Neural crest cell (in vitro differentiated cells): ENCODE measurements around the gene CD40. TPM values are rescaled to one million over a fixed set of nuclear protein-coding genes. Genes with fewer than 3 reads are reported as not detected.

Experiments
- DNase-seq: peaks from one replicate; pipeline ENCODE4 v3.0.0; 2021; ENCODE audit warnings: low read depth, mixed read lengths, low spot score
- H3K27ac Mint-ChIP-seq: one replicate; pipeline ENCODE4 v1.8.0; 2021; ENCODE audit warnings: mild to moderate bottlenecking, mixed read lengths; ENCODE audit not compliant: unreplicated experiment
- H3K27me3 Mint-ChIP-seq: 2 replicates; pipeline ENCODE4 v1.8.0; 2021; ENCODE audit warnings: low read depth, mild to moderate bottlenecking, mixed read lengths
- H3K36me3 Mint-ChIP-seq: 2 replicates; pipeline ENCODE4 v1.8.0; 2021; ENCODE audit warnings: low read depth, mild to moderate bottlenecking, mixed read lengths
- H3K4me1 Mint-ChIP-seq: 2 replicates; pipeline ENCODE4 v1.8.0; 2021; ENCODE audit warnings: mixed read lengths
- H3K4me3 Mint-ChIP-seq: one replicate; pipeline ENCODE4 v1.8.0; 2021; ENCODE audit warnings: mild to moderate bottlenecking, mixed read lengths
- H3K9me3 Mint-ChIP-seq: 2 replicates; pipeline ENCODE4 v1.8.0; 2021; ENCODE audit warnings: mixed read lengths
- total RNA-seq: library from RNA; stranded (reverse); gene quantifications from 2 replicates; pipeline ENCODE4 v1.2.1, GENCODE V29; 2021
- TF ChIP-seq, protein P1 (sequence below): fragments of 200-600 bp; sonication (generic); conservative IDR thresholded peaks from 2 replicates; pipeline ENCODE4 v1.5.0; 2021; ENCODE audit warnings: antibody characterized with exemption, mild to moderate bottlenecking

The CD40 gene
- total RNA-seq, 1 donor from 2014 or later = 4.8 TPM

DNA sequence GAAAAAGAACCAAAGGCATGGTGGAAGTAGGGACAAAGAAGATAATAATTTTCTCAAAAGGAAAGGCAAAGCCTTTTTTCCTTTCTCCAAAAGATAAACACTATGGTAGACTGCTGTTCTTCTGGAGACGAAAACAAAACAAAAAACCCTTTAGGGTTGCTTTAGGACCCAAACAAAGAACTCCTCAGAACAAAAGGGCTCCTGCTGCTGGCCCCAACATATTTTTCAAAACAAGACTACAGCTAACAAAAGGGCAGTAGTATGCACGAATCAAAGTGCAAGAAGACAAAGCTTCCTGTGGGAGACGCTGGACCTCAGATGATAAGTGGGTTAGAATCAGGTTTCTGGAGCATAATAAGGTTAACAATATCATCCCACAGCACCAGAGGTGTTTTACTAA is 44.1 kb upstream of the CD40 start:
- peaks cover 35% of the 10 kb centered on the region for H3K4me1 Mint-ChIP-seq
- TF ChIP-seq, protein P1, sequence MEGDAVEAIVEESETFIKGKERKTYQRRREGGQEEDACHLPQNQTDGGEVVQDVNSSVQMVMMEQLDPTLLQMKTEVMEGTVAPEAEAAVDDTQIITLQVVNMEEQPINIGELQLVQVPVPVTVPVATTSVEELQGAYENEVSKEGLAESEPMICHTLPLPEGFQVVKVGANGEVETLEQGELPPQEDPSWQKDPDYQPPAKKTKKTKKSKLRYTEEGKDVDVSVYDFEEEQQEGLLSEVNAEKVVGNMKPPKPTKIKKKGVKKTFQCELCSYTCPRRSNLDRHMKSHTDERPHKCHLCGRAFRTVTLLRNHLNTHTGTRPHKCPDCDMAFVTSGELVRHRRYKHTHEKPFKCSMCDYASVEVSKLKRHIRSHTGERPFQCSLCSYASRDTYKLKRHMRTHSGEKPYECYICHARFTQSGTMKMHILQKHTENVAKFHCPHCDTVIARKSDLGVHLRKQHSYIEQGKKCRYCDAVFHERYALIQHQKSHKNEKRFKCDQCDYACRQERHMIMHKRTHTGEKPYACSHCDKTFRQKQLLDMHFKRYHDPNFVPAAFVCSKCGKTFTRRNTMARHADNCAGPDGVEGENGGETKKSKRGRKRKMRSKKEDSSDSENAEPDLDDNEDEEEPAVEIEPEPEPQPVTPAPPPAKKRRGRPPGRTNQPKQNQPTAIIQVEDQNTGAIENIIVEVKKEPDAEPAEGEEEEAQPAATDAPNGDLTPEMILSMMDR = no peak
- no peak for DNase-seq
- H3K27me3 Mint-ChIP-seq = no peaks in the 10 kb centered on the region
- no peak overlapping the region for H3K4me3 Mint-ChIP-seq
- H3K36me3 Mint-ChIP-seq = peaks cover 5% of the 10 kb centered on the region
- no peaks in the 10 kb centered on the region for H3K9me3 Mint-ChIP-seq
- H3K27ac Mint-ChIP-seq = peak overlapping the region; percentile 10

- Mint-ChIP-seq H3K4me3 (no peak overlapping the region), H3K9me3 (no peaks in the 10 kb centered on the region), H3K36me3 (peaks cover 3% of the 10 kb centered on the region), H3K27ac (no peak overlapping the region), H3K27me3 (no peaks in the 10 kb centered on the region), H3K4me1 (peaks cover 48% of the 10 kb centered on the region)
- TF ChIP-seq, protein P1 = no peak
- no peak for DNase-seq
Observed at GRCh38 chr20:46076806-46077205, 41.3 kb upstream of the CD40 start.

GRCh38 chr20:46077642-46078305 is 40.3 kb upstream of the CD40 start:
- no peak for DNase-seq
- H3K36me3 Mint-ChIP-seq = peaks cover 3% of the 10 kb centered on the region
- no peak overlapping the region for H3K27ac Mint-ChIP-seq
- TF ChIP-seq, protein P1 = no peak
- no peak overlapping the region for H3K4me3 Mint-ChIP-seq
- no peaks in the 10 kb centered on the region for H3K9me3 Mint-ChIP-seq
- peaks cover 48% of the 10 kb centered on the region for H3K4me1 Mint-ChIP-seq
- H3K27me3 Mint-ChIP-seq = no peaks in the 10 kb centered on the region

GRCh38 chr20:46078954-46079353 is 39.2 kb upstream of the CD40 start:
- Mint-ChIP-seq H3K27me3 (no peaks in the 10 kb centered on the region), H3K27ac (peak overlapping the region; percentile 52), H3K4me1 (peaks cover 48% of the 10 kb centered on the region), H3K4me3 (peak overlapping the region; percentile 6), H3K9me3 (no peaks in the 10 kb centered on the region), H3K36me3 (peaks cover 3% of the 10 kb centered on the region)
- no peak for DNase-seq
- TF ChIP-seq, protein P1 = no peak

GRCh38 chr20:46081074-46081473 is 37.0 kb upstream of the CD40 start:
- no peaks in the 10 kb centered on the region for H3K9me3 Mint-ChIP-seq
- DNase-seq = no peak
- H3K36me3 Mint-ChIP-seq = no peaks in the 10 kb centered on the region
- no peaks in the 10 kb centered on the region for H3K27me3 Mint-ChIP-seq
- H3K4me1 Mint-ChIP-seq = peaks cover 45% of the 10 kb centered on the region
- H3K27ac Mint-ChIP-seq = no peak overlapping the region
- H3K4me3 Mint-ChIP-seq = no peak overlapping the region
- TF ChIP-seq, protein P1 = no peak
